ENCODE results near the gene LTBP4. TPM values are rescaled to one million over a fixed set of nuclear protein-coding genes. Genes with fewer than 3 reads are reported as not detected.

LTBP4 gene
- total RNA-seq, 1 donor from 2014 or later = 75.1 TPM

DNA sequence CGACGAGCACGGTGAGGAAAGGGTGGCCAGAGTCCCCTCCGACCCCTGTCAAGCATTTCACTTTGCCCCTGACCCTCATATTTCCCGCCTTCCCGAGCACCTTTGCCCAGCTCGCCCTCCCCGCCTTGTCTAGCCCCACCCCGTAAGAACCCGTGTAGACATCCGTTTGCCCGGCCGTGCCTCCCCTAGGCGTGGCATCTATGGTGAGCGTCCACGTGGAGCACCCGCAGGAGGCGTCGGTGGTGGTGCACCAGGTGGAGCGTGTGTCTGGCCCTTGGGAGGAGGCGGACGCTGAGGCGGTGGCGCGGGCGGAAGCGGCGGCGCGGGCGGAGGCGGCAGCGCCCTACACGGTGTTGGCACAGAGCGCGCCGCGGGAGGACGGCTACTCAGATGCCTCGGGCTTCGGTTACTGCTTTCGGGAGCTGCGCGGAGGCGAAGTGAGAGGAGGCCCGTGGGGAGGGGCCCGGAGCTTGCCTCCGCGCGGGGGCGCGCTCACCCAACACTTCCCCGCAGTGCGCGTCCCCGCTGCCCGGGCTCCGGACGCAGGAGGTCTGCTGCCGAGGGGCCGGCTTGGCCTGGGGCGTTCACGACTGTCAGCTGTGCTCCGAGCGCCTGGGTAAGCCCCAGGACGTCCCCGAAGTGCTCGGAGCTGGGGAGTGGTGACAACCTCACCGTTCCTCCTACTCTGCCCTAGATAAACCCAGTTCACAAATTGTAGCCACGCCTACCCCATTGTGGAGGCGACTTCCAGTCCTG is 4.2 kb downstream of the LTBP4 start:
- CTCF ChIA-PET = interaction anchor here (1.0 to 5.0 kb wide), 4 partner anchors 22 to 35 kb away, joined by 3 to 45 read pairs (median 5); no protein-coding TSS in a partner anchor
- peak; percentile 78 for DNase-seq
- Mint-ChIP-seq H3K4me1 (peaks cover 68% of the 10 kb centered on the region), H3K9me3 (no peaks in the 10 kb centered on the region), H3K36me3 (ENCODE audit: low read depth) (no peaks in the 10 kb centered on the region), H3K27ac (peak overlapping the region; percentile 89), H3K27me3 (peaks cover 10% of the 10 kb centered on the region), H3K4me3 (peak overlapping the region; percentile 85)
- TF ChIP-seq, protein P1, sequence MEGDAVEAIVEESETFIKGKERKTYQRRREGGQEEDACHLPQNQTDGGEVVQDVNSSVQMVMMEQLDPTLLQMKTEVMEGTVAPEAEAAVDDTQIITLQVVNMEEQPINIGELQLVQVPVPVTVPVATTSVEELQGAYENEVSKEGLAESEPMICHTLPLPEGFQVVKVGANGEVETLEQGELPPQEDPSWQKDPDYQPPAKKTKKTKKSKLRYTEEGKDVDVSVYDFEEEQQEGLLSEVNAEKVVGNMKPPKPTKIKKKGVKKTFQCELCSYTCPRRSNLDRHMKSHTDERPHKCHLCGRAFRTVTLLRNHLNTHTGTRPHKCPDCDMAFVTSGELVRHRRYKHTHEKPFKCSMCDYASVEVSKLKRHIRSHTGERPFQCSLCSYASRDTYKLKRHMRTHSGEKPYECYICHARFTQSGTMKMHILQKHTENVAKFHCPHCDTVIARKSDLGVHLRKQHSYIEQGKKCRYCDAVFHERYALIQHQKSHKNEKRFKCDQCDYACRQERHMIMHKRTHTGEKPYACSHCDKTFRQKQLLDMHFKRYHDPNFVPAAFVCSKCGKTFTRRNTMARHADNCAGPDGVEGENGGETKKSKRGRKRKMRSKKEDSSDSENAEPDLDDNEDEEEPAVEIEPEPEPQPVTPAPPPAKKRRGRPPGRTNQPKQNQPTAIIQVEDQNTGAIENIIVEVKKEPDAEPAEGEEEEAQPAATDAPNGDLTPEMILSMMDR (IDR thresholded peaks at IDR 0.05) = no peak
- peak; percentile 48 for ATAC-seq (ENCODE audit: low read depth)
- intact Hi-C loops (cut with micrococcal nuclease) = loop anchor here (1.0 to 10.0 kb wide), 6 partner anchors 8 to 1101 kb away; partner anchors contain the start of genes EGLN2 and SHKBP1
- POLR2A ChIA-PET = interaction anchor here (0.6 to 4.0 kb wide), 25 partner anchors 9 to 1077 kb away, joined by 3 to 42 read pairs (median 4); partner anchors contain the start of genes ACTMAP, AKT2, C19orf47 and EGLN2

DNA sequence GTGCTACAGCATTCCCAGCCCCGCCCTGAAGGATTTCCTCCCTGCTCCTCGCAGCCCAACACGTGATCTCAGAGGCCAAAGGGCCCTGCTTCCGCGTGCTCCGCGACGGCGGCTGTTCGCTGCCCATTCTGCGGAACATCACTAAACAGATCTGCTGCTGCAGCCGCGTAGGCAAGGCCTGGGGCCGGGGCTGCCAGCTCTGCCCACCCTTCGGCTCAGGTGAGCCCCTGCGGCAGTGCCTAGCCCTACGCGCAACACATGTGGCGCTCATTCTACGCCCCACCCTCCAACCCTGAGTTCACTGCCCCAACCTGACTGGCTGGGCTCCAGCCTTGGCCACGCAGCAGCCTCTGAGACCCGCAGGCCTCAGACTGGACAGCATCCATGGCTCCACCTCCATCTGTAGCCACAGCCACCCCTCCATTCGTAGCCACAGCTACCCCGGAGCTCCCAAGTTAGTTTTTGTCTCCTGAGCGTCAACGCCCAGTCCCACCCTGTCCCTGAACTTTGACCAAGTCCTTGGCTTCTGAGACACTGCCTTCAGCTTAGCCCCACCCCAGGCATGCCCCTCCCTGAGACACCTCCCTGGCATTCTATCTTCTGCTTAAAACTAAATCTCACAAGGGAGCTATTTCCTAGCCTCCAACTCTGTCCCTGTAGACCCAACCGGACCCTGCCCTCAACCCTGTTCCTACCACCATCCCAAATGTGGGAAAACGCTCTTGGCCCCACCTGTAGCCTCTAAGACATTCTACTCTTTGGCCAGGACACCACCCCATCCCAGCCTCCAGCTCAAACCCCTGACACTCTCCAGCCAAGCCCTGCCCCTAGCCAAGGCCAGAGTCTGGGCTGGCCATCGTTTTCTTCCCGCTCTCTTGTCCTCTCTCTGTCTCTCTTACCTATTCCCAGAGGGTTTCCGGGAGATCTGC is 6.4 kb downstream of the LTBP4 start:
- peaks cover 69% of the 10 kb centered on the region for H3K4me1 Mint-ChIP-seq
- intact Hi-C loops (cut with micrococcal nuclease) = loop anchor here (5.0 to 10.0 kb wide), 2 partner anchors 190 to 1103 kb away; partner anchors contain the start of gene EGLN2
- CTCF ChIA-PET = interaction anchor here (0.8 kb wide), 1 partner anchor 12 kb away, joined by 3 read pairs; no protein-coding TSS in a partner anchor
- H3K9me3 Mint-ChIP-seq = no peaks in the 10 kb centered on the region
- no peaks in the 10 kb centered on the region for H3K36me3 Mint-ChIP-seq (ENCODE audit: low read depth)
- H3K27ac Mint-ChIP-seq = peak overlapping the region; percentile 46
- ATAC-seq (ENCODE audit: low read depth) (no peak), DNase-seq (no peak)
- TF ChIP-seq, protein P1 (IDR thresholded peaks at IDR 0.05) = no peak
- H3K4me3 Mint-ChIP-seq = peak overlapping the region; percentile 41
- no peaks in the 10 kb centered on the region for H3K27me3 Mint-ChIP-seq
- POLR2A ChIA-PET = interaction anchor here (0.6 to 1.8 kb wide), 3 partner anchors 32 to 164 kb away, joined by 3 to 8 read pairs (median 3); no protein-coding TSS in a partner anchor

DNA sequence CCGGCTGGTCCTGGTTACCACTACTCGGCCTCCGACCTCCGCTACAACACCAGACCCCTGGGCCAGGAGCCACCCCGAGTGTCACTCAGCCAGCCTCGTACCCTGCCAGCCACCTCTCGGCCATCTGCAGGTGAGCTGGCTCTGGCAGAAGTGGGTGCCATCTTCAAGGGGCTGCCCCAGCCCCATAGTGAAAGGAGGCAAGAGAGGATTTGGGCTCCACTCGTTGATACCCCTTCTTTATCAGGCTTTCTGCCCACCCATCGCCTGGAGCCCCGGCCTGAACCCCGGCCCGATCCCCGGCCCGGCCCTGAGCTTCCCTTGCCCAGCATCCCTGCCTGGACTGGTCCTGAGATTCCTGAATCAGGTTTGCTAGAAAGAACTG is 7.1 kb downstream of the LTBP4 start:
- intact Hi-C loops (cut with micrococcal nuclease) = loop anchor here (5.0 to 10.0 kb wide), 2 partner anchors 189 to 1103 kb away; partner anchors contain the start of gene EGLN2
- POLR2A ChIA-PET = interaction anchor here (0.6 to 2.4 kb wide), 4 partner anchors 37 to 165 kb away, joined by 3 to 24 read pairs (median 3); no protein-coding TSS in a partner anchor
- no peak for ATAC-seq (ENCODE audit: low read depth)

DNA sequence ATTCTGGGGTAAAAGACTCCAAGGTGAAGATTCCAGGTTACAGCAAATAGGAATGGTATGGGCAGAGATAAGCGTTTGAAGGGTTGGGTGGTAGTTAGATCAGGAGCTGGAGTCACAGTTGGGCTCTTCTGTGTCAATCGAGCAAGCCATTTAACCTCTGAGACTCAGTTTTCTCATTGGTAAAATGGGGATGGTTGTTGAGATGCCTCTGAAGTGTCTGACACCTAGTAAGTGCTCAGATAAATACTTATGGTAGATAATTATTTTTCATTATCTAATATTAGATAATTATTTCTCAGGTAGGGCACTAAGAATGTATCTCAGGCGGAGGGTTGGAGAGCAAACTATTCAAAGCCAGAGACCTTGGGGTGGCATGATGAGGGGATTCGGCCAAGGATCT is 7.8 kb downstream of the LTBP4 start:
- peaks cover 5% of the 10 kb centered on the region for H3K36me3 Mint-ChIP-seq (ENCODE audit: low read depth)
- no peaks in the 10 kb centered on the region for H3K9me3 Mint-ChIP-seq
- CTCF ChIA-PET = interaction anchor here (0.6 to 1.0 kb wide), 2 partner anchors 60 to 144 kb away, joined by 3 read pairs; no protein-coding TSS in a partner anchor
- intact Hi-C loops (cut with micrococcal nuclease) = loop anchor here (5.0 to 10.0 kb wide), 2 partner anchors 188 to 1104 kb away; partner anchors contain the start of gene EGLN2
- POLR2A ChIA-PET = interaction anchor here (0.8 to 2.4 kb wide), 9 partner anchors 26 to 183 kb away, joined by 3 to 24 read pairs (median 6); partner anchors contain the start of genes ACTMAP, BLVRB, COQ8B and ITPKC
- peak overlapping the region; percentile 88 for H3K4me3 Mint-ChIP-seq
- H3K27me3 Mint-ChIP-seq = no peaks in the 10 kb centered on the region
- TF ChIP-seq, protein P1 (IDR thresholded peaks at IDR 0.05) = no peak
- ATAC-seq (ENCODE audit: low read depth) (no peak), DNase-seq (no peak)
- peak overlapping the region; percentile 94 for H3K27ac Mint-ChIP-seq
- peaks cover 64% of the 10 kb centered on the region for H3K4me1 Mint-ChIP-seq

More for the DNA sequence above, 7.1 kb downstream of the LTBP4 start:
- H3K27me3 Mint-ChIP-seq = no peaks in the 10 kb centered on the region
- H3K27ac Mint-ChIP-seq = no peak overlapping the region
- DNase-seq = no peak
- TF ChIP-seq, protein P1 (IDR thresholded peaks at IDR 0.05) = no peak
- H3K4me3 Mint-ChIP-seq = no peak overlapping the region
- H3K9me3 Mint-ChIP-seq = no peaks in the 10 kb centered on the region
- CTCF ChIA-PET = no interaction called here
- H3K36me3 Mint-ChIP-seq (ENCODE audit: low read depth) = peaks cover under 1% of the 10 kb centered on the region
- H3K4me1 Mint-ChIP-seq = peaks cover 66% of the 10 kb centered on the region

All from activated B cell treated with CpG ODN at 0.5 μM for 24 hours (primary cell).